ENCODE measurements around the gene BSG.
"Not testable (repeated sequence)": the region's sequence is repeated elsewhere in the genome, so short reads cannot be mapped to it uniquely, and the experiment has no call there.

The BSG gene

GRCh38 chr19:621191-621590 is 48.8 kb downstream of the BSG start:
- FAIRE-seq: not testable (repeated sequence)

GRCh38 chr19:621819-622218 is 49.4 kb downstream of the BSG start:
- FAIRE-seq: no peak

GRCh38 chr19:622666-623065 is 50.3 kb downstream of the BSG start:
- no peak for FAIRE-seq

- FAIRE-seq: no peak
Observed at GRCh38 chr19:623175-623916, 51.0 kb downstream of the BSG start.

GRCh38 chr19:623974-624373 is 51.6 kb downstream of the BSG start:
- no peak for FAIRE-seq

GRCh38 chr19:624433-625109 is 52.2 kb downstream of the BSG start:
- no peak for FAIRE-seq

- no peak for FAIRE-seq
Observed at GRCh38 chr19:625257-625656, 52.9 kb downstream of the BSG start.

GRCh38 chr19:626566-626965 is 54.2 kb downstream of the BSG start:
- not testable (repeated sequence) for FAIRE-seq

GRCh38 chr19:628168-628567 is 55.8 kb downstream of the BSG start:
- no peak for FAIRE-seq

- not testable (repeated sequence) for FAIRE-seq
Observed at GRCh38 chr19:629515-629914, 57.1 kb downstream of the BSG start.

GRCh38 chr19:629961-630714 is 57.7 kb downstream of the BSG start:
- no peak for FAIRE-seq

GRCh38 chr19:632579-633067 is 60.2 kb downstream of the BSG start:
- FAIRE-seq: no peak

All from colon (tissue), 2 donors.